ENCODE measurements around the gene PPP1R16B.

Gene PPP1R16B

DNA sequence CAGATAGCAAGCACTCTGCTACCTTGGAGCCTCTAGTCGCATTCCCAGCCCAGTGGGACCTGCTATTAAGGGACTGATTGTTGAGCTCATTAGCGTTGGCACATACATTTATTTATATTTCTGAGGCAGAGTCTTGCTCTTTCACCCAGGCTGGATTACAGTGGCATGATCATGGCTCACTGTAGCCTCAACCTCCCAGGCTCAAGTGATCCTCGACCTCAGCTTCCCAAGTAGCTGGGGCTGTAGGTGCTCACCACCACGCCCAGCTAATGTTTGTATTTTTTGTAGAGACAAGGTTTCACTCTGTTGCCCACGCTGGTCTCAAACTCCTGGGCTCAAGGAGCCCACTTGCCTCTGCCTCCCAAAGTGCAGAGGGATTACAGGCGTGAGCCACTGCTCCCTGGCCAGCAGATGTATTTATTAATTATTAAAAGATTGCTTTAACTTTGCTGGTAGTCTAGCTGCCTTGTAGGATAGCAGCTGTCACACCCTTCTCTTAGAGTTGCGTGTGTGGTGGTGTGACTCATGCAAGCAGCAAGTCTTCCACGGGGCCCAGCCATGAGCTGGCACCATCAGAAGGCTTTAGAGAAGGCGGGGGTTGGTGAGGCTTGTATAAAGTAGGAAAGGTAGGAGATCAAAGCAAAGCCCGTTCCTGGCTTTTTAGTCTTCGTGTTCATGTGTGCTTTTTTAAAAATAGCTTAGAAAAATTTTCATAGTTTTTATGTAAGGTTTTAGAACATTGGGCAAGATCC, 40.8 kb upstream of the PPP1R16B start:
- Histone ChIP-seq H3K4me3 (ENCODE audit: low read depth, low read length) (no peak overlapping the region), H3K9me3 (no peaks in the 10 kb centered on the region), H3K36me3 (peaks cover 47% of the 10 kb centered on the region), H3K4me1 (no peaks in the 10 kb centered on the region), H3K27me3 (no peaks in the 10 kb centered on the region)
- DNase-seq: no peak
- TF ChIP-seq, protein P1, sequence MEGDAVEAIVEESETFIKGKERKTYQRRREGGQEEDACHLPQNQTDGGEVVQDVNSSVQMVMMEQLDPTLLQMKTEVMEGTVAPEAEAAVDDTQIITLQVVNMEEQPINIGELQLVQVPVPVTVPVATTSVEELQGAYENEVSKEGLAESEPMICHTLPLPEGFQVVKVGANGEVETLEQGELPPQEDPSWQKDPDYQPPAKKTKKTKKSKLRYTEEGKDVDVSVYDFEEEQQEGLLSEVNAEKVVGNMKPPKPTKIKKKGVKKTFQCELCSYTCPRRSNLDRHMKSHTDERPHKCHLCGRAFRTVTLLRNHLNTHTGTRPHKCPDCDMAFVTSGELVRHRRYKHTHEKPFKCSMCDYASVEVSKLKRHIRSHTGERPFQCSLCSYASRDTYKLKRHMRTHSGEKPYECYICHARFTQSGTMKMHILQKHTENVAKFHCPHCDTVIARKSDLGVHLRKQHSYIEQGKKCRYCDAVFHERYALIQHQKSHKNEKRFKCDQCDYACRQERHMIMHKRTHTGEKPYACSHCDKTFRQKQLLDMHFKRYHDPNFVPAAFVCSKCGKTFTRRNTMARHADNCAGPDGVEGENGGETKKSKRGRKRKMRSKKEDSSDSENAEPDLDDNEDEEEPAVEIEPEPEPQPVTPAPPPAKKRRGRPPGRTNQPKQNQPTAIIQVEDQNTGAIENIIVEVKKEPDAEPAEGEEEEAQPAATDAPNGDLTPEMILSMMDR (IDR thresholded peaks at IDR 0.05; ENCODE audit: low read depth, low read length): no peak

DNA sequence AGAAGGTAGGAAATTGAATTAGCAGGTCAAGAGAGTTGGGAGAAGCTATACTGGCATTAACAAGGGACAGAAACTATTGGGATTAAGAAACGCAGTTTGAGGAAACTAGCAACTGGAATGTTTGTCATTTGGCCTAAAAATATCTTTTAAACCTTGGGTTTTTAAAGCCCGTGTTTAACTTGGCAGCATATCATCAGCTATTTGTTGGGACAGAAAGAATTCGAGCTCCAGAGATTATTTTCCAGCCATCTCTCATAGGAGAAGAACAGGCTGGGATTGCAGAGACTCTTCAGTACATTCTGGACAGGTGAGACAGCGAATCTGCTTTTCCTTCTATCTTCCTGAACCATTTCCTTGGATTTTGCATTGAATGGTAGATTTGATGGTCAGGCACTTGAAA, 39.4 kb upstream of the PPP1R16B start:
- DNase-seq: no peak
- H3K36me3 ChIP-seq: peaks cover 47% of the 10 kb centered on the region
- H3K27me3 ChIP-seq: no peaks in the 10 kb centered on the region
- no peak overlapping the region for H3K4me3 ChIP-seq (ENCODE audit: low read depth, low read length)
- TF ChIP-seq, protein P1 (IDR thresholded peaks at IDR 0.05; ENCODE audit: low read depth, low read length): no peak
- no peaks in the 10 kb centered on the region for H3K9me3 ChIP-seq
- H3K4me1 ChIP-seq: no peaks in the 10 kb centered on the region

DNA sequence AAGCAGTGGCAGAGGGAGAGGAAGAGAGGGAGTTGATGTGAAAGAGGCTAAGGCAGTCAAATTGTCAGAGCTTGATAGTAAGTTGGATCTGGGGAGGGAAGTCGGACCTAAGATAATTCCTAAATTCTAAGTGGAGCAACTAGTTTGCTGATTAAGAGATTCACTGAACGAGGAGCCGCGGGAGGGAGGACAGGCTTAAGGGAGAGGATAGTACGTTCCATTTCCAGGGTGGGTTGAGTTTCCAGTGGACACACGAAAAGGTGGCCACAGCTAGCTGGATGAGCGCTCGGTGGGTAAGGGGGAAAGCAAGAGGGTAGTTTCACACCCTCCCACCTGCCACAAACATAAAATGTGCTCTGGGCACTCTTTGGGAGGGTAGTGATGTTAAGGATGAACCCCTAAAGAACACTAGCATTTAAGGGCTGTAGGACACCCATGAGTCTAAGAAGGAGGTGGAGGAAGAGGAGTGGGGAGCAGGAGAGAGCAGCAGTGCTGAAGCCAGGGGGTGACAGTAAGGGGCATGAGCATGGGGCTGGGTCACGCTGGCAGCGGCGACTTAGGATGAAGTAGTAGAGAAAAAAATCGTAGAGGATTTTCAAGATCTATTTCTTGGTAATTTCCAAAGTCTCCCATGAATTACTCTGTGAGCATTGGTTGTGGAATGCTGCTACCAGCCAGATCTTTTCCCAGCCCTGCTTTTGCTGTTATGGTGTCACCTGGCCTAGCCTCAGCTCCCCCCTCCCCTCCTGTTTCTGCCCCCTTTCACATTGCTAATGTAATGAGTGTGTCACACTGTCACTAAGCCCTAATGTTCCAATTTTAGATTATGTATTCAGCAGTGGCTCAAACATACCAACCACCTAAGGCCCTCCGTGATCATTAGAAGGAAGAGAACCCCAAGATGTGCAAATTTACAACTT, 35.9 kb upstream of the PPP1R16B start:
- H3K27me3 ChIP-seq: no peaks in the 10 kb centered on the region
- H3K9me3 ChIP-seq: no peaks in the 10 kb centered on the region; the same call in 1 of the 2 replicates
- no peaks in the 10 kb centered on the region for H3K4me1 ChIP-seq
- TF ChIP-seq, protein P1 (IDR thresholded peaks at IDR 0.05; ENCODE audit: low read depth, low read length): no peak
- no peak overlapping the region for H3K4me3 ChIP-seq (ENCODE audit: low read depth, low read length)
- no peak for DNase-seq
- peaks cover 47% of the 10 kb centered on the region for H3K36me3 ChIP-seq

DNA sequence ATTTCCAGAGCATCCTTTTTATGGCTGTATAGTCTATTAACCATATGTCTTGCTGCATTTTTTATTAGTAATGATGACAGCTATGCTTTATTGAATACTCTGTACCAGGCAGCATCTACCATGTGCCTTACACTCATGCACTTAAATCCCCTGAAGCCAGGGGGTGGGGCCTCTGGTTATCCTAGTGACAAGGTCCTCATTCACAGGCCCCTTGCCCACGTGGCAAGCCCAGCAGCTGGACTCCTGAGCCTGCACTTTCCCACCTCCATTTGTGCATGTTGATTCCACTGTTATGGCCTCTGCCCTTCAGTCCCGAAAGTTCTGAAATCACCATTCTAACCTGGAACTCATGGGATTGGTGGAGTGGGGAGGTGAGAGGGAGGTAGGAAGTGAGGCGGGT, 35.0 kb upstream of the PPP1R16B start:
- H3K4me1 ChIP-seq: no peaks in the 10 kb centered on the region
- peak; percentile 41 for DNase-seq
- TF ChIP-seq, protein P1 (IDR thresholded peaks at IDR 0.05; ENCODE audit: low read depth, low read length): no peak
- peaks cover 45% of the 10 kb centered on the region for H3K36me3 ChIP-seq
- H3K4me3 ChIP-seq (ENCODE audit: low read depth, low read length): no peak overlapping the region
- H3K27me3 ChIP-seq: no peaks in the 10 kb centered on the region
- H3K9me3 ChIP-seq: no peaks in the 10 kb centered on the region; the same call in 1 of the 2 replicates

DNA sequence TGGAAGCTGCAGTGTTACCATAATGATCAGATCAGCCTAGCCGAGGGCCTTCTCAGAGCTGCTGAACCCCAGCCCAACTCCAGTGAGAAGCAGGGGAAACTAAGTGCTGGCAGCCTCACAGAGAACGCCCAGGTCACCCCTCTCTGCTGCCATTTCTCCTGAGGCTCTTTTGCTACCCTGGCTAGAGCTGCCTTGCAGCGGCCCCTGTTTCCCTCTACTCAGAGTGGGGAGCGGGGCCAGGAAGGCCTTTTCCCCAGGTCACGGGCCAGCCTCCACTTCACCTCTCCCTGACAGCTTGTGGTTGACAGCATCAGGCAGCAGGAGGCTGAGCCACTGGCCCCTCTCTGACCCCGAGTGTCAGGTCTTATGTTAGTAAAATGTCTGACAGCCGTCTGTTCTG, 34.5 kb upstream of the PPP1R16B start:
- H3K27me3 ChIP-seq: no peaks in the 10 kb centered on the region
- H3K9me3 ChIP-seq: no peaks in the 10 kb centered on the region; the same call in 1 of the 2 replicates
- H3K4me3 ChIP-seq (ENCODE audit: low read depth, low read length): no peak overlapping the region
- TF ChIP-seq, protein P1 (IDR thresholded peaks at IDR 0.05; ENCODE audit: low read depth, low read length): no peak
- H3K4me1 ChIP-seq: no peaks in the 10 kb centered on the region
- H3K36me3 ChIP-seq: peaks cover 41% of the 10 kb centered on the region
- no peak for DNase-seq
